Bronchial smooth muscle cell (primary cell): Measurements from ENCODE around the gene TMEM17. TPM values are rescaled to one million over a fixed set of nuclear protein-coding genes. Genes with fewer than 3 reads are reported as not detected.

Experiments
- total RNA-seq: library from RNA; depleted of rRNA; stranded (reverse); fragments of >200 nt; gene quantifications from 2 replicates; pipeline ENCODE4 v1.2.1, GENCODE V29; 2014

TMEM17 gene
- 1.9 and 2.5 TPM in 2 replicates for total RNA-seq

DNA sequence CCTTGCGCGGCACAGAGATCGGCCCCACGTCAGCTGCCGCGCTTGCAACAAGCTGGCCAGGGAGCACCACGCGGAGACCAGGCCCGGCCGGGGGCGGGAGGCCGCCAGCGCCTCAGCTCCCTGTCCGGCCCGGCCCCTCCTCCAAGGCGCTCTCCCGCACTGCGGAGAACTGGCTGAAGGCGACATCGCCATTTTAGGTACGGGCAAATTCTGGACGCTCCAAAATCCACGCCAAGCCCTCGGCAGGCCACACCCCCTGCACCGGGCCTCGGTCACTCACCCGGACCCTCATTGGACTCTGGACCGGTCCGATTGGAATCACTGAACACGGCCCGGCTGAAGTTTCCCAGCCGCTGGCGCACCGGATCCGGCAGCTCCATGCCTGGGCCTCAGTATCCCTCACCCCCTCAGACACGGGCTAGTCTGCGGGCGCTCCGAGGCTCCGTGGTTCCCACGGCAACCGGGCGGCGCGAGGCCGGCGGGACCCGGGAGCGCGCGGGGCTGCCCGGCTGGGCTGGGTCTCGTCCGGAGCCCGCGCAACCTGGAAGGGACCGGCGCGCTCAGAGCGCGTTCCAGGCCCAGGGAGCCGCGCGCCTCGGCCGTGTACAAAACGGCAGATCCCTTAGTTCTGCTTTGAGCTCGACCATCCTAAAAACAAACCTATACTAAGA lies at the start of gene TMEM17:
TSS of gene TMEM17 (minus strand) at position 446 of the 671 bp plus-strand sequence. CDS start at position 380, 66 bp downstream.

Other genes starting within 250 kb of the TMEM17 start
- gene EHBP1, start 199.5 kb upstream of the TMEM17 start, total RNA-seq: 178 and 184 TPM in 2 replicates